ENCODE measurements around the gene ALOX5.
"Not testable (repeated sequence)": the region's sequence is repeated elsewhere in the genome, so short reads cannot be mapped to it uniquely, and the experiment has no call there.

The ALOX5 gene

GRCh38 chr10:45375101-45375500 is 1.1 kb downstream of the ALOX5 start:
- DNase-seq, result no peak

DNA sequence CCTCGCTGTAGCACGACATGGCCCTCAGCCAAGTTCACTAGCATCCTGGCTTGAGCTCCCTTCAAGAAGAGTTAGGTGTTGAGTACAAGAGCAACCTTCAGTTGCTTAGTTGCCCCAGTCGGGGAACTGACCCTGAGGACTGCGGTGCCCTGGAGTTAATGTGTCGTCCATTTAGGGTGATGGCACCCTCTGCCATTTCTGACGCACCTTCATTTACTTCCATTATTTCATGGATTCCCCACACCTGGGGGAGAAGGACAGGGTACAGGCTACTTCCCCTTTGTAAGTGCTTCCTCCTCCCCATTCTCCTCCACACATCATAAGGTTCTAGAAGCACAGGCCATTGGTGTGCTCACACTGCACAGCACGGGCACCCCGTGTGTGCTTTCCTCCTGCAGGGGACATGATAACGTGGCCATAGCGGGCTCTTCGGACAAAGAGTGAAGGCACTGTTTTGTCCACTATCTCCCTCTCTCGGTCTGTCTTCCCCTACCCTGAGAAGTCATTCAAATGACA is 1.8 kb downstream of the ALOX5 start:
- DNase-seq, result no peak

GRCh38 chr10:45376371-45376801 is 2.4 kb downstream of the ALOX5 start:
- DNase-seq, result no peak

DNA sequence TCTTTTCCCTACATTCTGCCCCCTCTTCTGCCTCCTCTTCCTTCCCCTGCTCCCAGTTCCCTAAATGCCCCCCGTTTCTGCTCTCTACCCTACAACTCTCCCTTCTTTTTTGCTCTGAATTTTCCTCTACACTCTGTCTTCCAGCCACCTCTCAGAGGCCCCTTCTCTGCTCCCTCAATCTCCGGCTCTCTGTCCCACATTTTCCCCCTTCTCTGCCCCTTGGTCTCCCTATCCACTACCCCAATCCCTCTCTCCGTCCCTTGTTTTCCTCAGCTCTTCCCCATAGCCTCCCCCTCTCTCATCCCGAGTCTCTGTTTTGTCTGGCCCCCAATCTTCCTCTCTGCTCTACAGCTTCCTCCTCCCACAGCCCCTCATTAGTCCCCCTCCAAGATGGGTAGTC is 3.3 kb downstream of the ALOX5 start:
- DNase-seq, result no peak

DNA sequence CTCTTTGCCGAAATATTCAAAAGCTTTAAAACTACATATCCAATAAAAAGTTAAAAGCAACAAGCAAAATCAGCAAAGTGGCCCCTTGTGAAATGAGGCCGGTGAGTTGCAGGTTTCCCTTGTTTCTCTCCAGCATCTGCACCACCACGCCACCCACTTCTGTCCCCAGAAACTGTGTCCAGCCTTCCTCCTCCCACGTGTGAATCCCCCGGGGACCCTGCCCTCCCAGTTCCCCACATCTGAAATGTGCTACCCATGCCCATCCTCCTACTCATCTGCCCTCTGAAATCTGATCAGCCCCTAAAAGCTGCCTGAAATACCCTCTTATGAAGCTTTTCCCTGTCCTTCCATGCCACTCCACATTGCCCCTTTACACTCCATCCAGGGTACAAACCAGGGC is 3.8 kb downstream of the ALOX5 start:
- DNase-seq, result no peak

DNA sequence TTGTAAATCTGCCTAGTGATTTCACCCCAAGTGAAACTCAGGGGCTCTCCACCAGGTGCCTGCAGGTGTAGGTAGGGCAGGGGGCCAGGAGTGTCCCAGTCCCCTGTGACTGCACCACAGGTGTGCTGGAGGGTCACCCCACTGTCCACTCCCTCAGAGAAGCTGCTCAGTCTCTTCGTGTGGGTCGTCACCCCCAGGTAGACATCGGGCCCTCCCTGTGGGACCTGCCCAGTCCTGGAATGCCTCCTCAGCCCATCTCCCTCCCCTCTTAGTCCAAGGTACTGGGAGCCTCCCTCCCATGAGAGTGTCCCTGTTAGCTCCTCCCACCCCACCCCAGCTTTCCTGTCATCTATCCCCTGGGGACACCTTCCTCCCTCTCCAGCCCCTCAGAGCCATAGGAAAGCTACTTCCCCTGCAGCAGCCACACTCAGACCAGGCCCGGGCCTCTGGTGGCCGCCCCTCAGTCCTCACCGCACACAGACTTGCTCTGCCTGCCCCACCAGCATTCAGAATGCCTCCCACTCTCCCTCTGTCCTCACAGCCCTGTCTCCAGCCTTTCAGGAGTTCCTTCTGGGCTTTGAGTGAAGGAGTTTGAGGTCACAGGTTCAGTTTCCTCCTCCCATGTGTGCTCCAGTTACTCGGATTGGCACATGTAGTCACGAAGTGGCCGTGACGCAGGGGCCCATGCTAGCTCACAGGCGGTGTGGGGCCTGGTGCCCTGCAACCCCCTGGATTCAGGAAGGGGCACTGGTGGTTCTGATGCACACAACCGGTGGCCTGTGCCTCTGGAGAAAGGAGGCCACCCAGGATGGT is 5.1 kb downstream of the ALOX5 start:
- DNase-seq, result no peak

- DNase-seq, result no peak
Measured at GRCh38 chr10:45379891-45380540, 6.0 kb downstream of the ALOX5 start.

GRCh38 chr10:45380903-45381620 is 7.0 kb downstream of the ALOX5 start:
- DNase-seq, result no peak

- DNase-seq, result no peak
Measured at GRCh38 chr10:45382591-45382990, 8.6 kb downstream of the ALOX5 start.

GRCh38 chr10:45383682-45384330 is 9.8 kb downstream of the ALOX5 start:
- DNase-seq, result no peak

DNA sequence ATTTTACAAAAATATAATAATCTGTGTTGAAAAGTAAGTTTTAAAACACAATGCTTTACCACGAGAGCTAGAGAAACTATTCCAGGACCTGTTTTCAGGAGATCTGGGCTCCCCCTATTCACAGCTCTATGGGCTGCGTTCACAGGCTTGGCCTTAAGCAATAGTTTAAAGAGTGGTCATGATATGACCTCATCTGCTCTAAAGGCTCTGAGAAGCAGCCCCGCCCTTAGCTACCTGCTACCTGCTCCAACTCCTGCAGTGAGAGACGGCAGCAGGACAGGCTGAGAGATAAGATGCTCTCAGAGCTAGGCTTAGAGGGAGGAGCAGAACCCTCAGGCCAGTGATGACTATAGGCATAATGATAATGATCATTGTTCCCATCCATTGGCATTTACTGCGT is 12.6 kb downstream of the ALOX5 start:
- no peak for DNase-seq

- no peak for DNase-seq
Measured at GRCh38 chr10:45387096-45387893, 13.3 kb downstream of the ALOX5 start.

GRCh38 chr10:45389671-45390070 is 15.7 kb downstream of the ALOX5 start:
- not testable (repeated sequence) for DNase-seq

GRCh38 chr10:45391636-45392035 is 17.6 kb downstream of the ALOX5 start:
- DNase-seq, result not testable (repeated sequence)

DNA sequence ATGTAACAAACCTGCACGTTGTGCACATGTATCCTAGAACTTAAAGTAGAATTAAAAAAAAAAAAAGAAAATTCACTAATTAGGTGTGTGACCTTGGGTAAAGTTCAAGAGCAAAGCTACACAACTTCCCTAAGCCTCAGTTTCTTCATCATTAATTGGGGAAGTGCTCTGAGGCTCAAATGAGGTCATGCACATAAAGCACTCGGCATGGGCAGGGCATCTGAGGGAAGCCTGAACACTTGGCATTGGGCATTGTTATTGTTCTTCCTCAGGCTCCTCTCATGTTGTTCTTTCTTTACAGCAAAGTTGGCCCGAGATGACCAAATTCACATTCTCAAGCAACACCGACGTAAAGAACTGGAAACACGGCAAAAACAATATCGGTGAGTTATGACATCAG is 21.5 kb downstream of the ALOX5 start:
- no peak for DNase-seq

GRCh38 chr10:45398595-45398994 is 24.6 kb downstream of the ALOX5 start:
- DNase-seq, result no peak

DNA sequence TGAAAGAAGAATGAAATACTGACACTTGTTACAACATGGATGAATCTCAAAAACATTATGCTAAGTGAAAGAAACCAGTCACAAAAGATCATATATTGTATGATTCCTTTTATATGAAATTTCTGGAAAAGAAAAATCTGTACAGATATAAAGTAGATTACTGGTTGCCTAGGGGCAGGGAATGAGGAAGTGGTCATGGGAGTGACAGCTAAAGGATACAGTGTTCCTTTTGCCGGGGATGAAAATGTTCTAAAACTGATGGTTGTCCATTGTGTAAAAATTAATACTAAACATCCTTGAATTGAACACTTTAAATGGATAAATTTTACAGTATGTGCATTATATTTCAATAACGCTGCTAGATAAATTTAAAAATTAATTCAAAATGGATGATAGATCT is 25.1 kb downstream of the ALOX5 start:
- no peak for DNase-seq

DNA sequence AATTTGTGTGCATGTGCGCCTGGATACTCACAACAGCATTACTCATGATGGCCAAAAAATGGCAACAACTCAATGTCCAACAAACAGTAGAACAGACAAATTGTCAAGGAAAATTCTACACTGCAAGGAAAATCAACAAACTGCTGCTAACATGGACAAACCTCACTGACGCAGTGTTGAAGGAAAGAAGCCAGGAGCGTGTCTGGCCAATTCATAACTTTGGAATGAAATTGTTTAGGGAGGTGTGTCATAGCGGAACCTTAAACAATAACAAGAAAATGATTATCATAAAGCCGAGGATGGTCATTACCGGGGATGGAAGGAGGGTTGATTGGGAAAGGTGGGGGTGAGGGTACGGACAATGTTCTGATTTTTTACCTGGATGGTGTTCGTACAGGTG is 29.1 kb downstream of the ALOX5 start:
- DNase-seq, result no peak

DNA sequence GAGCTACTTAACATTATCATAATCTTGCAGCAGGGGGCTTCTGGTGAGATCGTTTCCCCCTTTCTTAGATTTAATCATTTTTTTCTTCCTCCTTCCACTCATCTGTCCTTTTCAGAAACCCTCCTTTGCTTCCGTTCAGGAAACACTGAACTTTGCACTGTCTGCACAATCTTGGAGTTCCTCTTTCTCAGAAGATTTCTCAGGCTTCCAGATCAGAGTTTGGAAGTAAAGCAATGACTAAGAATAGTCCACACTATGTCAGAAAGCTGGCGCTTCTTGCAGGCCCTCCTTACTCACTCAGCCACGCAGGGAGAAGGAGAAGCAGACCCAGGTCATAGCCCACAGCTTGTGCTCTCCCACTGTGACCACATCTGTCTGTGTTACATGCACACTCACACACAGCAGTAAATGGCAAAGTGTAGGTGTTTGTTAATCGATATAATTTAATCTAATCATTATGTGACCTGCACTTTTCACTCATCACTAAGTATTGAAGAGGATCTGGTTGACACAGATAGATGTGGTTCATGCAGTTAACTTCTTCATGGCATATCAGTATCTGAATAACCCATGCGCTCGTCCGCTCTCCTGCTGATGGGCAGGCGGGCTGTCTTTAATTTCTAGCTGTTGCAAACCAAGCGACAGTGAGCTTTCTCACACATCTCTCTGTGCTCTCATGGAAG is 30.2 kb downstream of the ALOX5 start:
- no peak for DNase-seq

DNA sequence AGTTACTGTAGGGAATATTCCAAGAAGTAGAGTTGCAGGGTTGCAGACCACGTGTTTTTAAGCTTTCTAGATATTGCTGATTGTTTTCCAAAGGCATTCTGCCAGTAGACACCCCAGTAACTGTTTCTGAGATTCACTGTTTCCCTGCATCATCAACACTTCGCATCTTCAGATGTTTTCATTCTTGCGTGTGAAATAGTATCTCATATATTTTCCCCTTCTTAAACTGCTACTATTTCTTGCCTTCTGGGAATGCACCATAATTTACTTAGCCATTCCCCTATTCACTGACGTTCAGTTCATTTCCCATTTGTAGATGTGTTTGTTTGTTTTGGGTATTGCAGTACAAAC is 30.7 kb downstream of the ALOX5 start:
- DNase-seq, result no peak

DNA sequence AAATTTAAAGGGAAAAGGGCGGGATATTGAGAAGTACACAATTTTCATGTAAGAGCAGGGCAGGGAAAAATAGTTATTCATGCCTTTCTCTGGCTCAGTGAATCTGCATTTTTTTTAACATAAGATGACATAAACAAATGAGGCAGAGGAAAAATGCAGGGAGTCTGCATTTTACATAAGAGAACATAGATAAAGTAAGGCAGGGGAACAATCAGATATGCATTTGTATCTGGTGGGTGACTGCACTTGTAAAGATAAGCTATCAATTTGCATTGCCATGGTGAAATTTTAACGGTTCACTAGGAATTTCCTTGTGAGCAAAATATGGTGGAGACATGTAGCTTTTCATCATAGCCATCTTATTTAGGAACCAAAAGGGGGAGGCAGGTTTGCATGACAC is 33.5 kb downstream of the ALOX5 start:
- DNase-seq, result no peak

Measured in activated CD4-positive, CD25-positive, alpha-beta regulatory T cell (primary cell).